HUES48 (cell line): ENCODE data around the gene CASP12.

ENCODE experiments used
- H3K27ac ChIP-seq: one replicate; pipeline ENCODE4 v1.7.0; 2013; ENCODE audit warnings: low read depth, low read length, inconsistent platforms
- H3K27me3 ChIP-seq: 2 replicates; pipeline ENCODE4 v1.6.1; 2013; ENCODE audit warnings: mild to moderate bottlenecking, low read length; ENCODE audit not compliant: control insufficient read depth, insufficient read depth
- H3K36me3 ChIP-seq: 2 replicates; pipeline ENCODE4 v1.6.1; 2013; ENCODE audit warnings: low read length; ENCODE audit not compliant: control insufficient read depth, insufficient read depth
- H3K4me1 ChIP-seq: 2 replicates; pipeline ENCODE4 v1.6.1; 2013; ENCODE audit warnings: mild to moderate bottlenecking, low read length; ENCODE audit not compliant: control insufficient read depth, insufficient read depth
- H3K4me3 ChIP-seq: 2 replicates; pipeline ENCODE4 v1.5.1; 2013; ENCODE audit warnings: mild to moderate bottlenecking, low read depth, low read length
- H3K9ac ChIP-seq: 2 replicates; pipeline ENCODE4 v1.6.1; 2013; ENCODE audit warnings: mild to moderate bottlenecking, low read depth, low read length, moderate library complexity
- H3K9me3 ChIP-seq: 2 replicates; pipeline ENCODE4 v1.6.1; 2013; ENCODE audit warnings: low read length; ENCODE audit not compliant: control insufficient read depth, insufficient read depth

Gene CASP12

GRCh38 chr11:104837969-104838639 is 60.2 kb downstream of the CASP12 start:
- H3K4me1 ChIP-seq: peaks cover 9% of the 10 kb centered on the region; the same call in 1 of the 2 replicates
- no peak overlapping the region for H3K9ac ChIP-seq
- no peaks in the 10 kb centered on the region for H3K36me3 ChIP-seq
- H3K27ac ChIP-seq: no peak overlapping the region
- no peaks in the 10 kb centered on the region for H3K27me3 ChIP-seq
- no peak overlapping the region for H3K4me3 ChIP-seq
- no peaks in the 10 kb centered on the region for H3K9me3 ChIP-seq

GRCh38 chr11:104836691-104837090 is 61.6 kb downstream of the CASP12 start:
- H3K9ac ChIP-seq: no peak overlapping the region
- peaks cover 9% of the 10 kb centered on the region; the same call in 1 of the 2 replicates for H3K4me1 ChIP-seq
- H3K27ac ChIP-seq: no peak overlapping the region
- H3K36me3 ChIP-seq: no peaks in the 10 kb centered on the region
- no peak overlapping the region for H3K4me3 ChIP-seq
- H3K9me3 ChIP-seq: no peaks in the 10 kb centered on the region
- no peaks in the 10 kb centered on the region for H3K27me3 ChIP-seq
